Mesangial cell (primary cell): ENCODE results near the gene GCM1. TPM values are rescaled to one million over a fixed set of nuclear protein-coding genes. Genes with fewer than 3 reads are reported as not detected.

Source experiments
- total RNA-seq: library from RNA; depleted of rRNA; stranded (reverse); fragments of >200 nt; gene quantifications from 2 replicates; pipeline ENCODE4 v1.2.3, GENCODE V29; 2015

The GCM1 gene, protein sequence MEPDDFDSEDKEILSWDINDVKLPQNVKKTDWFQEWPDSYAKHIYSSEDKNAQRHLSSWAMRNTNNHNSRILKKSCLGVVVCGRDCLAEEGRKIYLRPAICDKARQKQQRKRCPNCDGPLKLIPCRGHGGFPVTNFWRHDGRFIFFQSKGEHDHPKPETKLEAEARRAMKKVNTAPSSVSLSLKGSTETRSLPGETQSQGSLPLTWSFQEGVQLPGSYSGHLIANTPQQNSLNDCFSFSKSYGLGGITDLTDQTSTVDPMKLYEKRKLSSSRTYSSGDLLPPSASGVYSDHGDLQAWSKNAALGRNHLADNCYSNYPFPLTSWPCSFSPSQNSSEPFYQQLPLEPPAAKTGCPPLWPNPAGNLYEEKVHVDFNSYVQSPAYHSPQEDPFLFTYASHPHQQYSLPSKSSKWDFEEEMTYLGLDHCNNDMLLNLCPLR
- total RNA-seq: not detected in 2 replicates

DNA sequence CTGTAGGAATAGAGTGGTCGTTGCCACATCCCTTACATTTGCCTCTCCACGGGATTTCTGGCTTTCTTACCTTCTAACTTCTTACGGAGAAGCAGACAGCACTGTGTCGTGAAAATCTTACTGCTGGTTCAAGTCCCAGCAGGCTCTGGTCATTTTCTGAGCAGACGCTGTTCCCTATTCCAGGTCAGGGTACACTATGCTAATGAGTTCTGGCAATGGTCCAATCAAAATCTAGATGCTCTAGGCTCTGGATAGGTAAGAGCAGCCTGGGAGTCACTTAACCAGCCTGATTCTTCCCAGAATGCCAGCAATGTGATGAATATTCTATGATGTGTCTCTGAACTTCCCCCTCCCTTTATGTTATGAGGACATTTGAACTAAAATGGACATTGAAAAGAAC is at the start of gene GCM1:
Gene GCM1 (minus strand): TSS at position 158 of the 400 bp plus-strand sequence. CDS start 3,209 bp downstream, outside the sequence.

Other genes with a start within 250 kb of the GCM1 start
- gene GSTA3, start 239.1 kb downstream of the GCM1 start, total RNA-seq: not detected in 2 replicates
- 13.4 and 29.3 TPM in 2 replicates for gene GSTA4, start 153.6 kb downstream of the GCM1 start, total RNA-seq
- gene CILK1, start 87.0 kb downstream of the GCM1 start, total RNA-seq: 5.9 and 8.2 TPM in 2 replicates
- gene FBXO9, start 83.4 kb downstream of the GCM1 start, total RNA-seq: 24.1 and 28.4 TPM in 2 replicates
- 63.4 and 70.7 TPM in 2 replicates for gene ELOVL5, start 200.1 kb upstream of the GCM1 start, total RNA-seq